GM21723 (cell line): Measurements from ENCODE around the gene RABGAP1L.
"Not testable (repeated sequence)": the region's sequence is repeated elsewhere in the genome, so short reads cannot be mapped to it uniquely, and the experiment has no call there.

Source experiments
- ATAC-seq: cut with Tn5 transposase; IDR thresholded peaks from one replicate; pipeline ENCODE4 v1.9.1; 2021; ENCODE audit warnings: mild to moderate bottlenecking, moderate library complexity; ENCODE audit not compliant: unreplicated experiment

RABGAP1L gene

DNA sequence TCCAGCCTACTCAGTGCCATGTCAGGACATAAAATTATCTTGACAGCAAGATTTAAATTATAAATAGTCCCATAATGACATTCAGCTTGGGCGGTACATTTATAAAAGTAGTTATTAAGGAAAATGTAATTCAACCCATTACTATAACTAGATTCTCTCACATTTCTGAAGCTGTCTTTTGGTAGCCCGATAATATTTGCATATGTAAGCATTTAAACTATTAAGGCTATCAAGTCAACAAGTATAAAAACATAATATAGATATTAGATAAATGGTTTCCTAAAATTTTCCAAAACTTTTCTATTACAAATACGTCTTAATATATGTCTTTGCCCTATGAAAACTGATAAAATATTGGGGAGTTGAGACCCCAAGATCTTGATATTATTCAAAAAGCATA is 266.8 kb downstream of the RABGAP1L start:
- ATAC-seq = no peak

DNA sequence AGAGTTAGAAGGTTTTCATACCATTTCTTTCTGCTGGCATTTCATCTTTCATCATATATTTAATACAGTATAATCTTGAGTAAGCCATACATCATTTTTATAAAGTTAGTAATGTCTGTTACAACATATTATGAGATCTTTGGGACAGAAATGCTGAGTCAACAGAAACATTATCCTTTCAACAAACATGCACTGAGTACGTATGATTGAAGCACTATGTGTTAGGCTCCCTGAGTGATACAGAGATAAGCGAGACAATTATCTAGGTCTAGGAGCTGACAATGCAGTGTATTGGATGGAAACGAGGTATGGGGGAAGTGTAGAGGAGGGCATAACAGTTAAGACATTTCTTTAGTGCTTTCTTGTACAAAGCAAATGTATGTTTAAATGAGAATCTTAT is 268.7 kb downstream of the RABGAP1L start:
- ATAC-seq = no peak

DNA sequence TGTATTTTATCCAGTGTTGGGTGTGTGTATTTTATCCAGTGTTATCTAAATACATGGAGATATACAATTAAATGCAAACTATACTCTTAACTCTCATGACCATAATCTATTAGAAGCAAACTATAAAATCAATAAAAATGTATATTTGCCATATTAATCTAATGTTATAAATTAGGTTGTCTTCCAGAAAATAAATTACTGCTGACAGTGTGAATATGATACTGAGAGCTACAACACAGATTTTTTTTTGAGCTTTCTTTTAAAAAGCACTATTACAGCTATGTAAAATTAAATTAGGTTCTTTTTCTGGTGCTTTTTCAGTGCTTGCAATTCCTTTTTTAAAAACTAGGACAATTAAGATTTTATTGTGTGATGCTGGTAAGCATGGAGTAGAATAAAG is 269.4 kb downstream of the RABGAP1L start:
- ATAC-seq = no peak

DNA sequence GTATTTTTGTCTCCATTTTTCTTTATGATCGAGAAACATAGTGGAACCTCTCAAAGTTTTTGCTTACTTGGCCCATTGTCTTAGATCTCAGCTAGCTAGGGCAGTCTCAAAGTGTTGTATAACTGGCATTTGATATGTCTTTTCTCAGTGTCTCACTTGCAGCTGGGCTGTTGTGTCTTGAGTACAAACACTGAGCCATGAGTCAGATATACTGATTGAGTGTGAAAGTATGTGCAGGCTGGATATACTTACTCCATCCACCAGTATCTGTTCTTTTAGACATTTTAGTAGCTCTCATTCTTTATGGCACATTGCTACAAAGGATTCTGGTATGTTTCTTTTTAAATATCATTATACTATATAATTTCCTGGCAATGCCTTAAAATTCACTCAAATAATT is 274.1 kb downstream of the RABGAP1L start:
- no peak for ATAC-seq

DNA sequence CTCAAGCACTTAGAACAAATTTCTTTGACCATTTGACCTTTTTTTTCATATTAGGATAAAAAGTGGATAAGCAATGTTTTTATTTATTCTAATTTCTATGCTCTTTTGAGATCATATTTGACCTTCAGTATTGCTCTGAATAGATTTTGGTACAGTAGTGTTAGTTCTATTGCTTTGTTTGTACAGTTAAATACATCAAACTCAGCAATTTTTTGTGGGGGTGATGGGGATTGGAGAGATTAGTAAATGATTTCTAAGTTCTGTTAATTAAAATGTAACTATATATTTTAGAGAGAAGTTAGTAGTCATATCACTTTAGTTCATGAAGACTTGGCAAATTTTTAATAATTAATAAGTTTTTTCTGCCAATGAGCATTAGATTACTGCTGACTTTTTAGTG is 286.0 kb downstream of the RABGAP1L start:
- ATAC-seq = no peak

DNA sequence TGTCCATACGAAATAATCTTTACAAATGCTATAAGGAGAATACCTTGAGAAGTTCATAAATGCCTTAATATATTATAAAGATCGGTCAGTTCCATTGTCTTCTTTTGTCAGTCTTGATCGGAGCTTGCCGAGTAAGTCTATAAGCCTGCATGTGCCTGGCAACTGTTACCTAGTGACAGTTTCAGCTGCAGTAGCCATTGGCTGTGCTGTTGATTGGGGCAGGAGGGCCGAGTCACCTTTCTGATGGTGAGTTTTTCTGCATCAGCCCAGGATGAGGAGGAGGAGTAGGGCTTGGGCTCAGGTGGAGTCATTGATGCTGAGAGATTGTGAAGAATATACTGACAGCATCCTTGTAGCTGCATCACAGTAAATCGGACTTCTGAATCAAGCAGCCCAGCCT is 286.5 kb downstream of the RABGAP1L start:
- ATAC-seq = no peak

DNA sequence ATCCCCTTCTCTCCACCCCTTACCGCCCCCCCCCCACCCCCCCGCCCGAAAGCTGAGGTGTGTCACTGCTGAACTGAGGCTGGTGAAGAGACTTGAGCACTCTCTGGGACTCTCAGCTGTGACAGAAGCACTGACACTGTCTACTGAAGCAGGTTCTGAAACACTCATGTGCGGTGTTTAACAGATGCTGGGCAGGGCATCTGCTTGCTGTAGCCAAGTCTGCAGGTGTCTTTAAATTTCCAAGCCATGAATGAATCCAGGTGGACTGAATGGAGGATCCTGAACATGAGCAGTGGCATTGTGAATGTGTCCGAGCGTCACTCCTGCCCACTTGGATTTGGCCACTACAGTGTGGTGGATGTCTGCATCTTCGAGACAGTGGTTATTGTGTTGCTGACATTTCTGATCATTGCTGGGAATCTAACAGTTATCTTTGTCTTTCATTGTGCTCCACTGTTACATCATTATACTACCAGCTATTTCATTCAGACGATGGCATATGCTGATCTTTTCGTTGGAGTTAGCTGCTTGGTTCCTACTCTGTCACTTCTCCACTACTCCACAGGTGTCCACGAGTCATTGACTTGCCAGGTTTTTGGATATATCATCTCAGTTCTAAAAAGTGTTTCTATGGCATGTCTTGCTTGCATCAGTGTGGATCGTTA is 288.7 kb downstream of the RABGAP1L start, which contains the start of gene GPR52:
GPR52 (plus strand) TSS at position 99 of the 665 bp plus-strand sequence; CDS start at position 247, 148 bp downstream.
- ATAC-seq = no peak

DNA sequence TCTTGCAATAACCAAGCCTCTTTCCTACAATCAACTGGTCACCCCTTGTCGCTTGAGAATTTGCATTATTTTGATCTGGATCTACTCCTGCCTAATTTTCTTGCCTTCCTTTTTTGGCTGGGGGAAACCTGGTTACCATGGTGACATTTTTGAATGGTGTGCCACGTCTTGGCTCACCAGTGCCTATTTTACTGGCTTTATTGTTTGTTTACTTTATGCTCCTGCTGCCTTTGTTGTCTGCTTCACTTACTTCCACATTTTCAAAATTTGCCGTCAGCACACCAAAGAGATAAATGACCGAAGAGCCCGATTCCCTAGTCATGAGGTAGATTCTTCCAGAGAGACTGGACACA is 289.2 kb downstream of the RABGAP1L start:
- ATAC-seq = no peak

DNA sequence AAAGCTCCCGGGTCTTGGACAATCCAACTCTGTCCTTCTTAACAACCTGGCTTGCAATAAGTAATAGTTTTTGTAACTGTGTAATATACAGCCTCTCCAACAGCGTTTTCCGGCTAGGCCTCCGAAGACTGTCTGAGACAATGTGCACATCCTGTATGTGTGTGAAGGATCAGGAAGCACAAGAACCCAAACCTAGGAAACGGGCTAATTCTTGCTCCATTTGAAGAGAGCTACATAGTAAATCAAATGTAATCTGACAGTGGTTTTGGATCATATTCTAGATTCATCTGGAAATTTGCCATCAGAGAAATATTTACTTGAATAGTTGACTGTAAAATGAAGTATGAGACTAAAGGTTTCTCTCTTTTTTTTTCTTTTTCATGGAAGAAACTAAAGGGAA is 289.7 kb downstream of the RABGAP1L start:
- ATAC-seq = no peak

DNA sequence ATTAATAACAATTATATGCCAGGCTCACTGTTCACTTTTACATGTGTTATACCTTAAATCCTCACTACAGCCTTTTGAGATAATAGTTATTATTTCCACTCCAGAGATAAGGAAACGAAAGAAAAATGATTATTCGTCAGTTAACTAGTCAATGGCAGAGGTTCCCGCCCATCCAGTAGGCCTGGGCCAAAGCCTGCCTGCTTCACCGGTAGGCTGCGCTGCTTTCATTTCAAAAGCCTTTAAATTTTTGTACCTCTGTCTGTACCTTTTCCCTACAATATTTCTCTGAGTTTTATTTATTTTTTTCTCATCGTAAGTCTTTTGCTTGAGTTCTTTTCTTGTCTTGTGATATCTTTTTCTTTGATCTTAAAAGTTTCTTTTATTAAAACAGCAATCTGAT is 292.1 kb downstream of the RABGAP1L start:
- ATAC-seq = no peak

DNA sequence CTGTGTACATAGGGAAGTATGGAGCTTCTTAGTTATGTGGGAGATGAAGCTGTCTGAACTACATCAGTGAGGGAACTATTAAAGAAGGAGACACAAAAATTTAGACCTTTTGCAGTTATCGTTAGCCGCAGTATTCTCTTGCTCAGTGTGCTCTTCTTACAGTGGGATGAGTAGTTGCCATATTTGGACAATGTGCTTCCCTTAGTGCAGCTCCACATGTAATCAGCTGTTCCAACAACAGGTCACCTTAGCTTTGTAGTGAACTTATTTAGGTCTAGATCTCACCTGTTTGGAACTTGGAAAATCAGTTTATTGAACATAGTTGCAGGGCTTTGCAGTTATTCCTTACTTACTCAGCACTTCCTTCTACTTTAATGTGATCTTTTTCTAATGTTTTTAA is 306.5 kb downstream of the RABGAP1L start:
- no peak for ATAC-seq

DNA sequence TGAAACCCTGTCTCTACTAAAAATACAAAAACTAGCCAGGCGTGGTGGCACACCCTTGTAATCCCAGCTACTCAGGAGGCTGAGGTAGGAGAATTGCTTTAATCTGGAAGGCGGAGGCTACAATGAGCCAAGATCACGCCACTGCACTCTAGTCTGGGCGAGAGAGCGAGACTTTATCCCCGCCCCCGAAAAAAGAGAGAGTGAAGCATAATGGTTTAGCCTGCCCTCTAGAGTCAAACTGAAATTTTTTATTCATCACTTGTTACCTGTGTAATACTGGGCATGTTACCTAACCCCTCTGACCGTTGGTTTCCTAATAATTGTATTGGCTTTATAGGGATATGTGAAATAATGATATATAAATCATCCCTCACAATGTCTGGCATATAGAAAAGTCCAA is 307.3 kb downstream of the RABGAP1L start:
- ATAC-seq = no peak

DNA sequence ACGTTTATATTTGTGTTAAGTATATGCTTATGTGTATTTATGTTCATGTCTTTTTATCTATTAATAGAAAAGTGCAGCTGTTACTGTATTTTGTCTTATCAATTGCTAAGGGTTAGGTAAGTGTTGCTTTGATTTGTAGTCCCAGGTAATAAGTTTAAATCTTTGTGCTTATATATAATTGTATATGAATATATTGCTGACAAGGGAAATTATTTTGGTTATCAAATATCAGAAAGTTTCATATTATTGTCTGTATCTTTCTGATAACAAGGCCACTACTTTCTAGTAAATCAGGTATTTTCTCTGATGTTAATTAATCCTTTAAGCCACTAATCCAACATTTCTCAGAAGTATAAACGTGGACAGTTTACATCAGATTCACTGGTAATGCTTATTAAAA is 309.7 kb downstream of the RABGAP1L start:
- no peak for ATAC-seq

DNA sequence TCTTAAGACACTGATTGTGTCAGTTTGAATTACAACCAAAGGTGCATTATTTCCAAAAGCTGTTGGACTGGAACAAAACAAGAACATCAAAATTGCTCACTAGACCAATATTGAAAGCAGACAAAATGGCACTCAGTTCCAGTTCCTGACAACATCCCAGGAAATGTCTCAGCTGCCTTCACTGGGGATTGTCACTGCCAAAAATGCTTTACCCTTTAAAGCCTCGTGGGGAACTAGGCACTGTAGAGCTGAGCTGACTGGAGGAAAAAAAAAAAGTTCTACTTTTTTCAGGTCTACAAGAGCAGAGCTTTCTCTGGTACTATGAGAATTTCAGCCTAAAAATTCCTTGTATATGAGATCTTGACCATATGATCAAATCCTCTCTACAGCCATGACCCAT is 310.4 kb downstream of the RABGAP1L start:
- ATAC-seq = no peak

DNA sequence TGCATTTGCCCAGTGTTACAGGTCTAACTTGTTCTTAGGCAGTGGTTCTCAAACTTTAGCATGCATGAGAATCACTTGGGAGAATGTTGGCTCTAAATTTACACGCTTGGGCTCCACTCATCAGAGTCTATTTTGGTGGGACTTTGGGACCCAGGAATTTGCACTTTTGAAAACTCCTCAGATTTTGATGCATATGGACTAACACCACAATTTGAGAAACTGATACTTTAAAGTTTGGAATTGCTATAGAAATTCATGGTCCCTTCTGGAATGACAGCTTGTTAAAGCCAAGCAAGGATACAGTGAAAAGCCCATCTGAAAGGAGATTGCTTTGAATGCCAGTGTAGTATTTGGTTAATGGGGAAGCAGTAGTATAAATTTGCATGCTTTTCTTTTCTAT is 320.0 kb downstream of the RABGAP1L start:
- ATAC-seq = no peak

DNA sequence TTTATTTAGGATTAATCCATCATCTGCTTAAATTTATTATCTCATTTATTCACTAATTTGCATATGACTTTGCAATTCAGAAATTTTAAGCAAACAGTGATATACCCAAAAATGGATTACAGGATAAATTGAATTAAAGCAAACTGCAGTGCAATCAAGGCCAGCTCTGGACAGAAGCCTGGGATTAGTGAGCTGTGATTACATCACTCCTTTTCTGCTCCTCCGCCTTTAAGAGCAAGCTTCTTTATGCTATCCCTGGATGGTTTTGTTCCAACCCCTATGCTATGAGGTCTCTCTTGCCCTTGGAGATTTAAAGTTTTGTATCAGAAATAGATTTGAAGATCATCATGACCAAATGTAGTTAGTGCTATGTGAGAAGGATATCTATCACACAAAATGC is 321.0 kb downstream of the RABGAP1L start:
- no peak for ATAC-seq

DNA sequence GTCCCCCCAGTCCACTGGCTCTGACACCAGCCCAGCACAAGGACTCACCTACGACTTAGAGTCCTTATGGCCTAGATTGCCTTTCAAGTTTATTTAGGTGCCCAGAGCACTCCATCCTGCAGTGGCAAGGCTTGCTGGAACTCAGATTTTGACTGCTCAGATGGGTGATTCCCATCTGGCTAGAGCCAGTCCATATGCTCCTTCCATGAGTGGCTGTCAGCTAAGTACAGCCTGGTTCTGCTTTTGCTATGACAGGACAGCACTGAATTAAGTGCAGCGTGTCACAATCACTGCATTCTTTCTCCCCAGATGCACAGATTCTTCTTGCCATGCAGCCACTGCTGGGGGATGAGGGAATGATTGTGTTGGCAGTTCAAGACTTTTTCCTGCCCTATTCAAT is 332.3 kb downstream of the RABGAP1L start:
- ATAC-seq = no peak

DNA sequence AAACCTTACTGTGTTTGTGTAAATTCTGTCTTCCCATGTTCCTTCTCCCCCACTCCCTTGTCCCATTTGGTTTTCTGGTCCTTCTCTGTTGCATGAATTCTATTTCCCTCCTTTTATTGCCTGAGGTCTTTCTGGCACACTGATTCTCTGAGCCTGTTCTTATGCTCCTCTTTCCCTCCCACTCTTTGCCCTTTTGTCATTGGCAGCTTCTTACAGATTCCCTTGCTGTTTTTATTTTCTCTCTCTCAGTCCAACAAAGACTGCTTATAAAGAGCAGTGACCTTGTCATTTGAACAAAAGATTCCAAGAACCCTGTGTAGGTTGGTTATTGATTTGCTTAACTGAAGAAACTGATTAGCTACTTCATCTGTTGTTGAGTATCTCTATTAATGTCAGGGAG is 338.2 kb downstream of the RABGAP1L start:
- no peak for ATAC-seq

DNA sequence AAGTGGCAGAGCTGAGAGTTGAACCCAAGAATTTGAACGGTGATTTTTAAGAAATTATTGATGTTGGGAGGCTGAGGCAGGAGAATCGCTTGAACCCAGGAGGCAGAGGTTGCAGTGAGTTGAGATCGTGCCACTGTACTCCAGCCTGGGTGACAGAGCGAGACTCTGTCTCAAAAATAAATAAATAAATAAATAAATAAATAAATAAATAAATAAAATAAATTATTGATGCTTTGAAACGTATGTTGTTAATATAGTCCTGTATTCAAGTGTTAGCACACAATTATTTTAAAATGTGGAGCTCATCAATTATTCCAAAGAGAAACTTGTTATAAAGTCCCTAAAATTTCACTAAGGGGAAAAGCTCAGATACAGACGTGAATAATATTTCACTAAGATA is 357.4 kb downstream of the RABGAP1L start:
- ATAC-seq = not testable (repeated sequence)

DNA sequence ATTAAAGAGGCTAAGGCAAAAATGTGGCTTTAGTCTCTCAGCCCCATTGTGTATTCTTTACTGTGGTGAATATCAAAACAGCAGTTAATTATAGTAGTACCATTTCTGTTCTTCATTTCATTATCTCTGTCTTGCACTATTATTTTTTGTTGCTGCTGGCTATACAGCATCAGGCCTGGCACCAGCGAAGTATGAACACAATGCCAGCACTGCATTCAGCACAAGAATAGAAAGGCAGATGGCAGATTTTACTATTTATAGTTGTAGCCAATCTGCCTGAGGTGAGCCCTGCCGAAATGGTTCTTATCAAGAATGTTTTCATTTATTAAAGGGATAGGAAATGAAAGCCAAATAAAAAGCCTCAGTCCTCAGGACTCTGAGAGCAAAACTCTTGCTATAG is 360.5 kb downstream of the RABGAP1L start:
- no peak for ATAC-seq

DNA sequence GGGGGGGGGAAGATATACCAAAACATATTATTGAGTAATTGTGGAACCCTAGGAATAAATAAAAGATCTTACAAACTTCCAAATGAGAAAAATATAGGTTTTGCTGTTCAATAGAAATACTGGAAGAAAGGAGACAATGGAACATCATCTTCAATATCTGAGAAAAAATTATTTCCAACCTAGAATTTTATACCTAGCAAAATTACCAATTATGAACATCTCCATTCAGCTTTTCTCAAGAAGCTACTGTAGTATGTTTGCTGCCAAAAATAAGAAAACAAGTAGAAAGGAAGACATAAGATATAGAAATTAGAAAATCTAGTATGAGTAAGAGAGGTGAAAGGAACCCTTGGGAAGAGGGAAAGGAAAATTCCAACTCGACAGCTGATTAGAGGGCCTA is 372.4 kb downstream of the RABGAP1L start:
- no peak for ATAC-seq

DNA sequence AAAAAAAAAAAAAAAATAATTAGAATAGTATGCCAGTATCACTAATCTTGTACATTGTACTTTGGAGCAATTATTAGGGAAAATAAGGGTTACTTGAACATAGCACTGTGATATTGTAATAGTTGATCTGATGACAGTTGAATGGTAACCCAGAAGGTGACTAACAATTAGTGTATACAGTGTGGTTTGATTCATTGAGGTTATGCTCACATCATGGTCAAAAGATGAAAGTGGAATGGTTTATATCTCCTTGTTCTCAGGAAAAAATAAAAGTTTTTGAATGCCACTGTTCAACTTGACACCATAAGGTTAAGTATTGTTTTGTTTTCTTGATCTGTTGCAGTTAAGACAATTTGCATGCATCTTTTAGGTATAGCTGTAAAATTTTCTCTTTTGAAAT is 375.5 kb downstream of the RABGAP1L start:
- ATAC-seq = no peak

DNA sequence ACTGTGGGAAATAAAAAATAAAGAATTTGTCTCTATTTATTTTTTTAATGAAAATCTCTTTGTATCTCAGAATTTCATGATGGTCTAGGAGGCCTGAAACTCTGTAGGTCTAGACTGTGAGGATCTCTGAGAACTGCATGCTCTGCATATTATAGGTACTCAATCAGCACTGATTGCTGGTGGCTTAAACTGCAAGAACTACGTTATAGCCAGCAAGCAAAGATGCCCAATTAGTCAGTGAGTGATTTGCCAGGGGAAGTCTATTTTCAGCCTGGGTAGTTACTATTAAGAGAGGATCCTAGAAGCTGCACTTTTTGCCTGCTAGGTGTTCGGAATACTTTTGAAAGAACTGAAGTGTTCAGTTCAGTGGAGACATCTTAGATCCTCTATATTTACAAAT is 375.9 kb downstream of the RABGAP1L start:
- no peak for ATAC-seq
